ENCODE results near the gene KCTD21. TPM values are rescaled to one million over a fixed set of nuclear protein-coding genes. Genes with fewer than 3 reads are reported as not detected.

KCTD21 gene
- total RNA-seq, 1 donor from 2014 or later, result 30.7 TPM

DNA sequence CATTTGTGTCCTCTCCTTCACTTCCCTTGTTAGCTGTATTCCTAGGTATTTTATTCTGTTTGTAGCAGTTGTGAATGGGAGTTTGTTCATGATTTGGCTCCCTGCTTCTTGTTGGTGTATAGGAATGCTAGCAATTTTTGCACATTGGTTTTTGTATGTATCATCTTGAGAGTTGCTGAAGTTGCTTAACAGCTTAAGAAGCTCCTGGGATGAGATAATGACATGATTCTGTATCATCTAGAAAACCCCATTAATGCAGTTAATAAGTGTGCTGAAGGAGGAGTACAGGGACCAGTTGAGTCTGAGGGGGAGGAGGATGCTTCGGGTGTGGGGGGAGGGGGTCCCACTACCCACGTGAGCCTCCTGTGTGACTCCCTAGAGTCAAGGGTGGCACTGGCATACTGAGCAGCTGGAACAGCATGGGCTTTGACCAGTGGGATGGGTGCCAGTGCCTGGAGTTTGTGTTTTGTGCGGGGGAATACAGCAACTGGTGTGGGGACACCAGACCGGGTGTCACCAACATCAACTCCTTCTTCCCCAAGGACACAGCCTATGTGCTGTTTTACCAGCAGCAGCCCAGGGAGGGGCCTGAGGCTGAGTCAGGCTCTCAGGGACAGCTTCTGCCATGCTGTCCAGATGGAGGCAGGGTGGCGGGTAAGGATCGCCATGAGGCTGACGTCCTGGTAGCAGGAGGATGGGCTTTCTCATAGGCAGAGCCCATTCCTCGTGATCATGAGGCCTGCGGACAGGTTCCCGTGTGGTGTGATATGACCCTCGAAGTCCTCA, 24.4 kb upstream of the KCTD21 start:
- Histone ChIP-seq H3K4me1 (no peaks in the 10 kb centered on the region), H3K9me3 (no peaks in the 10 kb centered on the region), H3K36me3 (peaks cover 47 to 68% of the 10 kb centered on the region in 2 donors), H3K4me3 (no peak overlapping the region), H3K27me3 (no peaks in the 10 kb centered on the region), H3K27ac (peak overlapping the region; percentile 48 to 49)
- peak in 1 of 2 donors; percentile 65 for DNase-seq (ENCODE audit: low spot score in 2 of 2)
- intact Hi-C loops (cut with DNase I), result loop anchor here (2.0 kb wide), 1 partner anchor 20 kb away; no protein-coding TSS in a partner anchor
- TF ChIP-seq, protein P1, sequence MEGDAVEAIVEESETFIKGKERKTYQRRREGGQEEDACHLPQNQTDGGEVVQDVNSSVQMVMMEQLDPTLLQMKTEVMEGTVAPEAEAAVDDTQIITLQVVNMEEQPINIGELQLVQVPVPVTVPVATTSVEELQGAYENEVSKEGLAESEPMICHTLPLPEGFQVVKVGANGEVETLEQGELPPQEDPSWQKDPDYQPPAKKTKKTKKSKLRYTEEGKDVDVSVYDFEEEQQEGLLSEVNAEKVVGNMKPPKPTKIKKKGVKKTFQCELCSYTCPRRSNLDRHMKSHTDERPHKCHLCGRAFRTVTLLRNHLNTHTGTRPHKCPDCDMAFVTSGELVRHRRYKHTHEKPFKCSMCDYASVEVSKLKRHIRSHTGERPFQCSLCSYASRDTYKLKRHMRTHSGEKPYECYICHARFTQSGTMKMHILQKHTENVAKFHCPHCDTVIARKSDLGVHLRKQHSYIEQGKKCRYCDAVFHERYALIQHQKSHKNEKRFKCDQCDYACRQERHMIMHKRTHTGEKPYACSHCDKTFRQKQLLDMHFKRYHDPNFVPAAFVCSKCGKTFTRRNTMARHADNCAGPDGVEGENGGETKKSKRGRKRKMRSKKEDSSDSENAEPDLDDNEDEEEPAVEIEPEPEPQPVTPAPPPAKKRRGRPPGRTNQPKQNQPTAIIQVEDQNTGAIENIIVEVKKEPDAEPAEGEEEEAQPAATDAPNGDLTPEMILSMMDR (IDR thresholded peaks at IDR 0.05), result no peak

DNA sequence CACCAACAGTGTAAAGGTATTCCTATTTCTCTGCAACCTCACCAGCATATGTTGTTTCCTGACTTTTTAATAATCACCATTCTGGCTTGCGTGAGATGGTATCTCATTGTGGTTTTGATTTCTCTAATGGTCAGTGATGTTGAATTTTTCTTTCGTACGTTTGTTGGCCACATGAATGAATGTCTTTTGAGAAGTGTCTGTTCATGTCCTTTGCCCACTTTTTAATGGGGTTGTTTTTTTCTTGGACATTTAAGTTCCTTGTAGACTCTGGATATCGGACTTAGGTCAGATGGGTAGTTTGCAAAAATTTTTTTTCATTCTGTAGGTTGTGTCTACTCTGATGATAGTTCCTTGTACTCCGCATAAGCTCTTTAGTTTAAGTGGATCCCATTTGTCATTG, 23.1 kb upstream of the KCTD21 start:
- Histone ChIP-seq H3K4me1 (no peaks in the 10 kb centered on the region), H3K4me3 (no peak overlapping the region), H3K27ac (no peak overlapping the region), H3K9me3 (no peaks in the 10 kb centered on the region), H3K36me3 (peaks cover 53 to 75% of the 10 kb centered on the region in 2 donors), H3K27me3 (no peaks in the 10 kb centered on the region)
- intact Hi-C loops (cut with DNase I), result no loop called here
- TF ChIP-seq, protein P1 (IDR thresholded peaks at IDR 0.05), result no peak
- DNase-seq (ENCODE audit: low spot score in 2 of 2), result no peak

DNA sequence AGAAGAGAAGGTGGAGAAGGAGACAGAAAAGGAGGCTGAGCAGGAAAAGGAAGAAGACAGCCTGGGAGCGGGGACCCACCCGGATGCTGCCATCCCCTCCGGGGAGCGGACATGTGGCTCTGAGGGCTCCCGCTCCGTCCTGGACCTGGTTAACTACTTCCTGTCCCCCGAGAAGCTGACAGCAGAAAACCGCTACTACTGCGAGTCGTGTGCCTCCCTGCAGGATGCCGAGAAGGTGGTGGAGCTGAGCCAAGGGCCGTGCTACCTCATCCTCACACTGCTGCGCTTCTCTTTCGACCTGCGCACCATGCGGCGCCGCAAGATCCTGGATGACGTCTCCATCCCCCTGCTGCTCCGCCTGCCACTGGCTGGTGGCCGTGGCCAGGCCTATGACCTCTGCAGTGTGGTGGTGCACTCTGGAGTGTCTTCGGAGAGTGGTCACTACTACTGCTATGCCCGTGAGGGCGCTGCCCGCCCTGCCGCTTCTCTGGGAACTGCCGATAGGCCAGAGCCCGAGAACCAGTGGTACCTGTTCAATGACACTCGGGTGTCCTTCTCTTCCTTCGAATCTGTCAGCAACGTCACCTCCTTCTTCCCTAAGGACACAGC, 21.7 kb upstream of the KCTD21 start:
- H3K27me3 ChIP-seq, result no peaks in the 10 kb centered on the region
- DNase-seq (ENCODE audit: low spot score in 2 of 2), result no peak
- H3K27ac ChIP-seq, result peak overlapping the region in 1 of 2 donors; percentile 3
- H3K4me3 ChIP-seq, result no peak overlapping the region
- H3K9me3 ChIP-seq, result no peaks in the 10 kb centered on the region
- TF ChIP-seq, protein P1 (IDR thresholded peaks at IDR 0.05), result no peak
- intact Hi-C loops (cut with DNase I), result no loop called here
- no peaks in the 10 kb centered on the region for H3K4me1 ChIP-seq
- peaks cover 55 to 75% of the 10 kb centered on the region in 2 donors for H3K36me3 ChIP-seq

DNA sequence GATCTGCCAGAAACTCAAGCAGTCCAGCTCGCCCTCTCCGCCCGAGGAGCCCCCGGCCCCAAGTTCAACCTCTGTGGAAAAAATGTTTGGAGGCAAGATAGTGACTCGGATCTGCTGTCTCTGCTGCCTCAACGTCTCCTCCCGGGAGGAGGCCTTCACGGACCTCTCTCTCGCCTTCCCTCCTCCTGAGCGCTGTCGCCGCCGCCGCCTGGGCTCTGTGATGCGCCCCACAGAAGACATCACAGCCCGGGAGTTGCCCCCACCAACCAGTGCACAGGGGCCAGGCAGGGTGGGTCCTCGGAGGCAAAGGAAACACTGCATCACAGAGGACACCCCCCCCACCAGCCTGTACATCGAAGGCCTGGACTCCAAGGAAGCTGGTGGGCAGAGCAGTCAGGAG, 21.1 kb upstream of the KCTD21 start:
- DNase-seq (ENCODE audit: low spot score in 2 of 2), result no peak
- Histone ChIP-seq H3K27ac (no peak overlapping the region), H3K4me3 (no peak overlapping the region), H3K27me3 (no peaks in the 10 kb centered on the region), H3K36me3 (peaks cover 52 to 75% of the 10 kb centered on the region in 2 donors), H3K4me1 (no peaks in the 10 kb centered on the region), H3K9me3 (no peaks in the 10 kb centered on the region)
- TF ChIP-seq, protein P1 (IDR thresholded peaks at IDR 0.05), result no peak
- intact Hi-C loops (cut with DNase I), result no loop called here

DNA sequence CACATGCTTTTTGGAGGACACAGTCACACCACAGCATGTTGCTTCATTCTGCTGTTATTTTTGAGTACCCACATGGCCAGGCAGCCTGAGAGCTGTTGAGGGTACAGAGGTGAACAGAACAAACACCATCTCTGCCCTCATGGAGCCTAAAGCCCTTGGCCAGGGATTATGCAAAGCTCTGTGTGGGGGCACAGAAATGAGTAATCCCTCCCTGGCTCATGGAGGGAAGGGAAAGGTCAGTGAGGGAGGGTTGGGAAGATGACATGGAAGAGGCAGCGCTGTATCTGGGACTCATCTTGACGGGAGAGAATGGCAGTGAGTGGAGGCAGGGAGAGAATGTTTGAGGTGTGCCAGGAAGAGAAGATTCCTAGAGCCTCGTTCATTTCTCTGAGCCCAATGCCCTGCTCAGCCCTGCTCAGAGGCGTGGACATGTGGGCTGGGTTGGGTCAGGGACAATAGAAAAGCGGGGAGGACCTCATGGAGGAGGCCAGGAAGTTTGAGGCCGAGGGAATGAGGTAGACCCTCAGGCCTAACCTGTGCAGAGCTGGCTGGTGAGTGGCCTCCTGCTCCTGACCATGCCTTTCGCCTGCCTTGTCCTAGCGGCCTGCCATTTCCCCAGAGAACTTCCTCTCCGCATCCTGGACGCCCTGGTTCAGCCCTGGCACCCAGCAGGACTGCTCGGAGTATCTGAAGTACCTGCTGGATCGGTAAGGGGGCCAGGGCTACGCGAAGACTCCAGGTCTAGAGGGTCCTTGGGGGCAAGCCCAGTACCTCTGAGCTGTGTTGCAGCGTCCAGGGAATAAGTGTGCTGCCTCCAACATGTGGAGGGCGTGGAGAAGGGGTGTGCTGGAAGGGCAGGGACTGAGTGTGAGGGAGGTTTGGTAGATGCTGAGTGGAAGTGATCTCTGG, 20.1 kb upstream of the KCTD21 start:
- Histone ChIP-seq H3K36me3 (peaks cover 52 to 72% of the 10 kb centered on the region in 2 donors), H3K27me3 (no peaks in the 10 kb centered on the region), H3K27ac (peak overlapping the region in 1 of 2 donors; percentile 34), H3K9me3 (no peaks in the 10 kb centered on the region), H3K4me3 (no peak overlapping the region), H3K4me1 (no peaks in the 10 kb centered on the region)
- TF ChIP-seq, protein P1 (IDR thresholded peaks at IDR 0.05), result no peak
- intact Hi-C loops (cut with DNase I), result no loop called here
- no peak for DNase-seq (ENCODE audit: low spot score in 2 of 2)
